Endothelial cell of umbilical vein (primary cell): ENCODE data around the gene CLIC5. TPM values are rescaled to one million over a fixed set of nuclear protein-coding genes. Genes with fewer than 3 reads are reported as not detected.

Source experiments
- Bru-seq: library from RNA; stranded (reverse); fragments of 400-500 nt; gene quantifications from one replicate; lab custom pipeline; 2021; lab: Mats Ljungman, UMichigan
- BruChase-seq, 2 experiments: library from RNA; stranded (reverse); fragments of 400-500 nt; gene quantifications; one replicate each; lab custom pipeline; 2021; lab: Mats Ljungman, UMichigan
- BruUV-seq: library from RNA; stranded (reverse); fragments of 400-500 nt; replicated peaks from 2 replicates; lab custom pipeline; 2021; lab: Mats Ljungman, UMichigan
- CTCF ChIA-PET: fragments of 300-600, 350-600 bp; sonication (Branson Sonifier 250); formaldehyde crosslinking; loops from one replicate; lab custom pipeline; 2021; ENCODE audit warnings: antibody characterized with exemption, inconsistent platforms; lab: Charles Lee
- POLR2A ChIA-PET: fragments of 300-600, 350-600 bp; sonication (Branson Sonifier 250); formaldehyde crosslinking; loops from one replicate; lab custom pipeline; 2021; ENCODE audit warnings: antibody characterized with exemption, inconsistent platforms; lab: Charles Lee
- DNase-seq: peaks from one replicate; pipeline ENCODE4 v3.0.0-alpha.2; 2011; ENCODE audit warnings: low read depth, low spot score
- FAIRE-seq: peaks from 2 replicates; lab custom pipeline; 2011; peaks lifted over from hg19 to GRCh38; lab: Jason Lieb, UNC
- H2AFZ ChIP-seq: 2 replicates; pipeline ENCODE4 v1.6.0; 2012; ENCODE audit warnings: low read depth, low read length, control low read depth, inconsistent platforms
- H3K27ac ChIP-seq: 2 replicates; pipeline ENCODE4 v1.5.1; 2011; ENCODE audit warnings: low read depth, mild to moderate bottlenecking, control low read depth, low read length, moderate library complexity; ENCODE audit not compliant: insufficient read depth
- H3K27me3 ChIP-seq, 2 experiments: 2 replicates each; pipeline versions ENCODE4 v1.6.0 to v1.6.1; 2011; ENCODE audit warnings: low read length in 2 of 2, mixed read lengths in 1 of 2; ENCODE audit not compliant: control insufficient read depth in 2 of 2, insufficient read depth in 2 of 2
- H3K36me3 ChIP-seq, 2 experiments: 2 replicates in 1 of 2; 3 replicates in 1 of 2; pipeline ENCODE4 v1.5.1; 2011; ENCODE audit warnings: low read length in 2 of 2, mild to moderate bottlenecking in 1 of 2, moderate library complexity in 1 of 2; ENCODE audit not compliant: control insufficient read depth in 2 of 2, insufficient read depth in 2 of 2; ENCODE audit errors: extremely low read depth in 1 of 2
- H3K4me1 ChIP-seq: 3 replicates; pipeline ENCODE4 v1.5.1; 2011; ENCODE audit warnings: mild to moderate bottlenecking, low read length; ENCODE audit not compliant: control insufficient read depth, insufficient read depth; ENCODE audit errors: extremely low read depth
- H3K4me2 ChIP-seq: 2 replicates; pipeline ENCODE4 v1.6.1; 2011; ENCODE audit warnings: low read length, control low read depth, mixed read lengths; ENCODE audit not compliant: insufficient read depth
- H3K4me3 ChIP-seq, 3 experiments: fragments of 200-600 bp in 1 of 3; sonication (generic), shearing (Covaris generic) in 1 of 3; replicated peaks in 1 of 3; 2 replicates each; pipeline ENCODE4 v1.5.1; 2011 to 2016; ENCODE audit warnings: control low read depth in 3 of 3, low read length in 3 of 3, mild to moderate bottlenecking in 2 of 3, inconsistent platforms in 1 of 3, low read depth in 1 of 3, moderate library complexity in 1 of 3; ENCODE audit not compliant: insufficient read depth in 1 of 3
- H3K79me2 ChIP-seq: 2 replicates; pipeline ENCODE4 v1.6.0; 2012; ENCODE audit warnings: low read length, inconsistent platforms; ENCODE audit not compliant: control insufficient read depth, insufficient read depth
- H3K9ac ChIP-seq: replicated peaks from 2 replicates; pipeline ENCODE3; 2011; ENCODE audit warnings: low read length, control low read depth; ENCODE audit not compliant: insufficient read depth; ENCODE audit errors: extremely low read depth
- H3K9me1 ChIP-seq: replicated peaks from 3 replicates; pipeline ENCODE4 v1.6.0; 2011; ENCODE audit warnings: mild to moderate bottlenecking, low read length; ENCODE audit not compliant: control insufficient read depth, insufficient read depth; ENCODE audit errors: extremely low read depth
- H3K9me3 ChIP-seq: replicated peaks from 2 replicates; pipeline ENCODE4 v1.5.1; 2012; ENCODE audit warnings: low read length, inconsistent platforms; ENCODE audit not compliant: control insufficient read depth, insufficient read depth
- H4K20me1 ChIP-seq: replicated peaks from 2 replicates; pipeline ENCODE3; 2011; ENCODE audit warnings: mild to moderate bottlenecking, low read length; ENCODE audit not compliant: control insufficient read depth, insufficient read depth; ENCODE audit errors: extremely low read depth
- EZH2 ChIP-seq: IDR thresholded peaks from 2 replicates; pipeline ENCODE4 v1.6.1; 2012; ENCODE audit warnings: borderline replicate concordance, low read depth, mild to moderate bottlenecking, moderate library complexity, low read length, inconsistent platforms; ENCODE audit not compliant: severe bottlenecking
- JUN ChIP-seq: IDR thresholded peaks from 2 replicates; pipeline ENCODE4 v1.6.1; 2011; ENCODE audit warnings: borderline replicate concordance, low read depth; ENCODE audit not compliant: insufficient read length, insufficient read depth
- MAX ChIP-seq: IDR thresholded peaks from 2 replicates; pipeline ENCODE4 v1.6.1; 2011; ENCODE audit not compliant: insufficient read depth, insufficient read length
- POLR2A ChIP-seq: IDR thresholded peaks from 2 replicates; pipeline ENCODE4 v1.6.1; 2012; ENCODE audit warnings: low read depth, mild to moderate bottlenecking, control low read depth, low read length
- dilution Hi-C: fragments of 300-500 bp; cut with MboI; formaldehyde crosslinking; loops from one replicate; pipeline ENCODE4 v1.15.0; 2019; ENCODE audit warnings: low sequenced_read_pairs; ENCODE audit not compliant: extremely low pct_ligation_motif_present
- intact Hi-C: fragments of 100-400 bp; cut with micrococcal nuclease; formaldehyde crosslinking; loops from one replicate; pipeline ENCODE4 v1.10.0; 2022
- long read RNA-seq: library from polyadenylated mRNA; stranded (forward); transcript quantifications from one replicate; pipeline ENCODE4 v2.0.0, GENCODE V29; 2021
- polyA minus RNA-seq, 3 experiments: library from RNA; depleted of rRNA, polyadenylated mRNA; stranded (reverse); fragments of >200 nt; gene quantifications; 1 replicate in 1 of 3; 2 replicates in 2 of 3; pipeline ENCODE4 v1.2.3, GENCODE V29; 2011
- polyA plus RNA-seq, 4 experiments: library from polyadenylated mRNA; depleted of rRNA in 3 of 4; stranded (reverse) in 3 of 4; unstranded in 1 of 4; fragments of >200 nt; gene quantifications; 2 replicates each; pipeline versions ENCODE4 v1.2.1 to v1.2.3, GENCODE V29; 2011 to 2012; ENCODE audit warnings: missing spikeins in 1 of 4
- total RNA-seq: library from RNA; stranded (reverse); gene quantifications from 2 replicates; pipeline ENCODE4 v1.2.3, GENCODE V29; 2021
- TF ChIP-seq, protein P1 (sequence below), 2 donors: IDR thresholded peaks; 1 replicate in 1 of 2; 2 replicates in 1 of 2; pipeline ENCODE4 v1.5.1; 2011; ENCODE audit warnings: low read length in 2 of 2, mild to moderate bottlenecking in 2 of 2, moderate library complexity in 2 of 2, control low read depth in 1 of 2, inconsistent platforms in 1 of 2, low read depth in 1 of 2; ENCODE audit not compliant: insufficient read depth in 1 of 2; ENCODE audit errors: extremely low read depth in 1 of 2

CLIC5 gene
- total RNA-seq (0.07 and 0.14 TPM in 2 replicates), polyA plus RNA-seq (not detected in 2 replicates), polyA minus RNA-seq (not detected in 2 replicates), Bru-seq, nascent RNA (percentile 9 among the genes with signal in this experiment), BruChase-seq, experiment 1, labeled RNA remaining after a 6-hour chase (percentile 3 among the genes with signal in this experiment), BruChase-seq, experiment 2, labeled RNA remaining after a 2-hour chase (percentile 7 among the genes with signal in this experiment)
- polyA plus RNA-seq (2011; cell fraction: cytosol; rRNA removed), result not detected in 2 replicates
- polyA plus RNA-seq (2011; cell fraction: nucleus; rRNA removed), result 0.03 TPM in 1 of 2 replicates, not detected in the other
- not detected in 2 replicates for polyA plus RNA-seq (2012)
- polyA minus RNA-seq (2011; cell fraction: cytosol; rRNA and poly(A)+ RNA removed), result 0.31 TPM
- not detected in 2 replicates for polyA minus RNA-seq (2011; cell fraction: nucleus; rRNA and poly(A)+ RNA removed)
- long read RNA-seq, result 0 reads

- no peaks in the 10 kb centered on the region for H3K36me3 ChIP-seq
- H3K9me1 ChIP-seq, result no peaks in the 10 kb centered on the region
- H3K4me3 ChIP-seq, result no peak within 1 kb of the TSS
- H3K4me2 ChIP-seq, result peak within 1 kb of the TSS; percentile 21
- CTCF ChIA-PET, result no interaction called here
- DNase-seq (no peak), FAIRE-seq (no peak)
- H3K9me3 ChIP-seq, result no peaks in the 10 kb centered on the region
- H3K4me1 ChIP-seq, result peaks cover 13% of the 10 kb centered on the region
- dilution Hi-C loops (no loop called here), intact Hi-C loops (no loop called here)
- TF ChIP-seq JUN, result no peak
- TF ChIP-seq EZH2, result peak; percentile 86
- TF ChIP-seq, protein P1, sequence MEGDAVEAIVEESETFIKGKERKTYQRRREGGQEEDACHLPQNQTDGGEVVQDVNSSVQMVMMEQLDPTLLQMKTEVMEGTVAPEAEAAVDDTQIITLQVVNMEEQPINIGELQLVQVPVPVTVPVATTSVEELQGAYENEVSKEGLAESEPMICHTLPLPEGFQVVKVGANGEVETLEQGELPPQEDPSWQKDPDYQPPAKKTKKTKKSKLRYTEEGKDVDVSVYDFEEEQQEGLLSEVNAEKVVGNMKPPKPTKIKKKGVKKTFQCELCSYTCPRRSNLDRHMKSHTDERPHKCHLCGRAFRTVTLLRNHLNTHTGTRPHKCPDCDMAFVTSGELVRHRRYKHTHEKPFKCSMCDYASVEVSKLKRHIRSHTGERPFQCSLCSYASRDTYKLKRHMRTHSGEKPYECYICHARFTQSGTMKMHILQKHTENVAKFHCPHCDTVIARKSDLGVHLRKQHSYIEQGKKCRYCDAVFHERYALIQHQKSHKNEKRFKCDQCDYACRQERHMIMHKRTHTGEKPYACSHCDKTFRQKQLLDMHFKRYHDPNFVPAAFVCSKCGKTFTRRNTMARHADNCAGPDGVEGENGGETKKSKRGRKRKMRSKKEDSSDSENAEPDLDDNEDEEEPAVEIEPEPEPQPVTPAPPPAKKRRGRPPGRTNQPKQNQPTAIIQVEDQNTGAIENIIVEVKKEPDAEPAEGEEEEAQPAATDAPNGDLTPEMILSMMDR (IDR thresholded peaks at IDR 0.05; ENCODE audit: extremely low read depth in 1 of 2, insufficient read depth in 1 of 2, low read depth in 1 of 2, low read length in 2 of 2), result no peak
- TF ChIP-seq MAX, result no peak
- no peak for TF ChIP-seq POLR2A
- POLR2A ChIA-PET, result no interaction called here
- BruUV-seq, result no TSS peak
- H3K27ac ChIP-seq, result no peak within 1 kb of the TSS
- peaks cover 33 to 52% of the 10 kb centered on the region in 2 experiments for H3K27me3 ChIP-seq
- H2AFZ ChIP-seq, result peak within 1 kb of the TSS; percentile 12
- H3K9ac ChIP-seq, result no peak within 1 kb of the TSS
- H4K20me1 ChIP-seq, result no peaks in the 10 kb centered on the region
- H3K79me2 ChIP-seq, result no peaks in the 10 kb centered on the region
Measured at GRCh38 chr6:46015119-46015968, at the start of gene CLIC5. CLIC5 (minus strand) TSS chr6:46015860; CDS start chr6:46015542, 318 bp downstream.
